ENCODE results near the gene FAM107B. TPM values are rescaled to one million over a fixed set of nuclear protein-coding genes. Genes with fewer than 3 reads are reported as not detected.

Gene FAM107B
- 122 TPM for total RNA-seq

GRCh38 chr10:14774797-14775196 is at the start of gene FAM107B:
Gene FAM107B (minus strand): TSS chr10:14774897. CDS start chr10:14774663, 234 bp downstream.

Other genes starting within 250 kb of the FAM107B start
- 3.0 TPM for gene CDNF, start 63.1 kb upstream of the FAM107B start, total RNA-seq
- 13.8 TPM for gene HSPA14, start 63.4 kb upstream of the FAM107B start, total RNA-seq
- gene MSANTD7, start 63.4 kb upstream of the FAM107B start, total RNA-seq: 28.4 TPM
- 31.0 TPM for gene SUV39H2, start 104.0 kb upstream of the FAM107B start, total RNA-seq
- 13.6 TPM for gene DCLRE1C, start 179.2 kb upstream of the FAM107B start, total RNA-seq
- gene MEIG1, start 184.5 kb upstream of the FAM107B start, total RNA-seq: not detected

Measured in camera-type eye (tissue), 1 donor.